ENCODE measurements around the gene PNLIPRP3.

The PNLIPRP3 gene

GRCh38 chr10:116465546-116465945 lies 37.9 kb downstream of the PNLIPRP3 start:
- H3K9me3 ChIP-seq (ENCODE audit: insufficient read depth, low read depth, low read length) = no peaks in the 10 kb centered on the region
- H2AFZ ChIP-seq (ENCODE audit: low read length) = peak overlapping the region; percentile 87
- no peaks in the 10 kb centered on the region for H3K79me2 ChIP-seq (ENCODE audit: insufficient read depth, low read length)
- peaks cover 22% of the 10 kb centered on the region for H3K4me1 ChIP-seq (ENCODE audit: insufficient read depth, low read length, poor library complexity, severe bottlenecking)
- no peaks in the 10 kb centered on the region for H3K36me3 ChIP-seq (ENCODE audit: insufficient read depth, low read length)
- peak overlapping the region; percentile 14 for H3K9ac ChIP-seq (ENCODE audit: low read depth, low read length, poor library complexity, severe bottlenecking)
- no peaks in the 10 kb centered on the region for H3F3A ChIP-seq (ENCODE audit: low read depth)
- no peaks in the 10 kb centered on the region for H3K27me3 ChIP-seq (ENCODE audit: insufficient read depth, low read length, poor library complexity, severe bottlenecking)
- H3K4me2 ChIP-seq (ENCODE audit: low read depth, low read length, poor library complexity, severe bottlenecking) = peak overlapping the region; percentile 60
- no peaks in the 10 kb centered on the region for H3K9me2 ChIP-seq (replicated peaks; ENCODE audit: low read depth, low read length)
- TF ChIP-seq EZH2phosphoT487 (IDR thresholded peaks at IDR 0.05; ENCODE audit: borderline replicate concordance) (no peak), CTCF (conservative IDR thresholded peaks at IDR 0.05; ENCODE audit: low read length) (no peak)
- H4K20me1 ChIP-seq (ENCODE audit: insufficient read depth, low read length, poor library complexity, severe bottlenecking) = no peaks in the 10 kb centered on the region
- peak overlapping the region; percentile 28 for H3K4me3 ChIP-seq (ENCODE audit: low read length, poor library complexity, severe bottlenecking)

GRCh38 chr10:116466715-116467422 lies 39.2 kb downstream of the PNLIPRP3 start:
- H4K20me1 ChIP-seq (ENCODE audit: insufficient read depth, low read length, poor library complexity, severe bottlenecking) = no peaks in the 10 kb centered on the region
- no peaks in the 10 kb centered on the region for H3K9me2 ChIP-seq (replicated peaks; ENCODE audit: low read depth, low read length)
- H3K9ac ChIP-seq (ENCODE audit: low read depth, low read length, poor library complexity, severe bottlenecking) = peak overlapping the region; percentile 23
- no peaks in the 10 kb centered on the region for H3K36me3 ChIP-seq (ENCODE audit: insufficient read depth, low read length)
- H3K79me2 ChIP-seq (ENCODE audit: insufficient read depth, low read length) = no peaks in the 10 kb centered on the region
- H3K4me1 ChIP-seq (ENCODE audit: insufficient read depth, low read length, poor library complexity, severe bottlenecking) = peaks cover 26% of the 10 kb centered on the region
- H3K27me3 ChIP-seq (ENCODE audit: insufficient read depth, low read length, poor library complexity, severe bottlenecking) = no peaks in the 10 kb centered on the region
- no peaks in the 10 kb centered on the region for H3K9me3 ChIP-seq (ENCODE audit: insufficient read depth, low read depth, low read length)
- H2AFZ ChIP-seq (ENCODE audit: low read length) = peak overlapping the region; percentile 72
- H3K4me3 ChIP-seq (ENCODE audit: low read length, poor library complexity, severe bottlenecking) = no peak overlapping the region
- no peak overlapping the region for H3K4me2 ChIP-seq (ENCODE audit: low read depth, low read length, poor library complexity, severe bottlenecking)
- TF ChIP-seq EZH2phosphoT487 (IDR thresholded peaks at IDR 0.05; ENCODE audit: borderline replicate concordance) (no peak), CTCF (conservative IDR thresholded peaks at IDR 0.05; ENCODE audit: low read length) (no peak)
- H3F3A ChIP-seq (ENCODE audit: low read depth) = no peaks in the 10 kb centered on the region

- H3K27me3 ChIP-seq (ENCODE audit: insufficient read depth, low read length, poor library complexity, severe bottlenecking) = no peaks in the 10 kb centered on the region
- TF ChIP-seq CTCF (conservative IDR thresholded peaks at IDR 0.05; ENCODE audit: low read length) (no peak), EZH2phosphoT487 (IDR thresholded peaks at IDR 0.05; ENCODE audit: borderline replicate concordance) (no peak)
Observed at GRCh38 chr10:116469437-116469836, 41.8 kb downstream of the PNLIPRP3 start.

More at GRCh38 chr10:116469437-116469836, 41.8 kb downstream of the PNLIPRP3 start:
- Histone ChIP-seq H3F3A (ENCODE audit: low read depth) (no peaks in the 10 kb centered on the region), H3K9me2 (replicated peaks; ENCODE audit: low read depth, low read length) (no peaks in the 10 kb centered on the region), H2AFZ (ENCODE audit: low read length) (no peak overlapping the region), H3K36me3 (ENCODE audit: insufficient read depth, low read length) (no peaks in the 10 kb centered on the region), H4K20me1 (ENCODE audit: insufficient read depth, low read length, poor library complexity, severe bottlenecking) (no peaks in the 10 kb centered on the region), H3K4me3 (ENCODE audit: low read length, poor library complexity, severe bottlenecking) (no peak overlapping the region), H3K9me3 (ENCODE audit: insufficient read depth, low read depth, low read length) (no peaks in the 10 kb centered on the region), H3K4me1 (ENCODE audit: insufficient read depth, low read length, poor library complexity, severe bottlenecking) (peaks cover 40% of the 10 kb centered on the region), H3K79me2 (ENCODE audit: insufficient read depth, low read length) (no peaks in the 10 kb centered on the region), H3K4me2 (ENCODE audit: low read depth, low read length, poor library complexity, severe bottlenecking) (no peak overlapping the region), H3K9ac (ENCODE audit: low read depth, low read length, poor library complexity, severe bottlenecking) (no peak overlapping the region)
